GM21447 (cell line): ENCODE data around the gene PHACTR3.

Source experiments
- ATAC-seq: cut with Tn5 transposase; IDR thresholded peaks from one replicate; pipeline ENCODE4 v1.9.1; 2021; ENCODE audit not compliant: unreplicated experiment

Gene PHACTR3

DNA sequence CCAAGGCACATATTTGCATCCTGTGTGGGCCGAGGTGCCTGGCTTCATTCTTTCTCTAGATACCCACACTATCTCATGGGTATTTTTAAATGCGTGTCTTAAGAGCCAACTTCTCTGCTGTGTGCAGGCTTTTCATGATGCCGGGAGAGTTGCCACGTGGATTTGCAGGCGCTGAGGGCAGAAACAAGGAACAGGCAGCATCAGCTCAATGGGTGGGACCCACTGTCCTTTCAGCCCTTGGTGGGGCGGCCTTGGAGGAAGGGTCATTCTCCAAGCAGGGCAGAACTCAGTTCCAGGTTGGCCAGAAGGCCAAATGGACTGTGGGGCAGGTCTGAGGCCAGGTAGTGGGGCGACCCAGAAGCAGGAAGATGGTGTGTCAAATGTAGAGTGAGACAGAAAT is 84.7 kb downstream of the PHACTR3 start:
- ATAC-seq = no peak

DNA sequence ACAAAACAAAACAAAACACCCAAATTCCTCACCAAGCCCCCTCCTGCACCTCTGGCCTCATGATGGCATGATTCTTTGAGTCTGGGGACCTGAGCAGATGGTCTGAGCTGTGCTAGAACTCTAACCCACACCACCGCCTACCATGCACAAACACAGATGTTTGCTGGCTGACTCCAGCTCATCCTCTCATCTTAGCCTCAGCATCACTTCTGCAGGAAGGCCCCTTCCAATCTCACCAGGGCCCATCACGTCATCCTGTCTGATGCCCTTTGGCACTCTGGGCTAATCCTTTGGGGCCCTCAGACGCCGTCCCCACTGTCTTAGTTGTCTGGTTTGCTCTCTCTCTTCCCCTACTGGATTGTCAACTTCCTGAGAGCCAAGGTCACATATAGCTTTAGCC is 85.8 kb downstream of the PHACTR3 start:
- ATAC-seq = no peak

DNA sequence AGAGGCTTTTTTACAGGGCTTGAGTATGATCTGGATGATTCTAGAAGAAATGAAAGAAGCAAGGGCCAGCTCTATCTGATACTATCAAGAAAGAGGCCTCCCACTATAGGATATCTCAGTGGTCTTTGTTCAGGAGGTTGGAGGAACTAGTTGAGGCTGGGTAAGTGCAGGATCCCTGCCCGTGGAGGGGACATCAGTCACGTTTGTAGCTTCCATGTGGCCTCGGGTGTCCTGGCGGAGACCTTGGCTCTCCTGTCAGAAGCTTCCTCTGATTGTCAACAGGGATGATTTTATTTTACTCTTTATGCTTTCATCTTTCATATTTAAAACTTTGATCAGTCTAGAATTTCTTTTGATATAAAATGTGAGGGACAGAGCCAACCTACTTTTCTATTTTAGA is 86.6 kb downstream of the PHACTR3 start:
- ATAC-seq = no peak

DNA sequence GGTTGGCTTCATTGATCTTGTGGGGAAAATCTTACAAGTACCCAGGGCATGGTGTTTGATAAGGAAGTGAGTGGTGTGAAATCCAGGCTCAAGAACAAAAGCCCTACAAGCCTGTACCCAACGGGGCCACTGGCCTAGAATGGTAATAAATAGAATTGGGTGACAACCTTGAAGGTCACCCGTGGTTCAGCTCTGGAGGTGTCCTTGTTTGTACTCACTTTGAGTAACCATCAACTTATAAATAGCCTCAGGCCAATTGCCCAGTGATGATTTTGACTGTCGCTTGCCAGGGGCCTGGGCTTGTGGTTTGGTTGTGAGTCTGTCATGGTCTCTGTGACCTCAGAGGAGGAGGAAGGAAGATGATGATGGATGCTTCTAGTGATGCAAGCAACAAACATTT is 87.8 kb downstream of the PHACTR3 start:
- no peak for ATAC-seq

DNA sequence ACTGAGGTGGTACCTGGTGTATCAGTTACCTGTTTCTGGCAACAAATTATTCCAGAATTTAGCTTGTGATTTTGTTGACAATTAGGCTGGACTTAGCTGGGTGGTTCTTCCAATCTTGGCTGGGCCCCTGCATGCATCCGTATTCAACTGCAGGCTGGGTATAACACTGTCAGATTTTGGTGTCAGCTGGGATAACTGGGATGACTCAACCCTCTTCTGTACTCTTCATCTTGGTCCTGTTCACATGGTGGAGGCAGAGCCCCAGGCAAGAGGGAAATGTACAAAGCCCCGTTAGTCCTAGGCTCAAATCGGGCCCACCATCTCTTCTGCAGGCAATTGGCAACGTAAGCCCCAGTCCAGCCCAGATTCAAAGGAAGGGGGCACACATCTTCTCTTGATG is 89.2 kb downstream of the PHACTR3 start:
- no peak for ATAC-seq

DNA sequence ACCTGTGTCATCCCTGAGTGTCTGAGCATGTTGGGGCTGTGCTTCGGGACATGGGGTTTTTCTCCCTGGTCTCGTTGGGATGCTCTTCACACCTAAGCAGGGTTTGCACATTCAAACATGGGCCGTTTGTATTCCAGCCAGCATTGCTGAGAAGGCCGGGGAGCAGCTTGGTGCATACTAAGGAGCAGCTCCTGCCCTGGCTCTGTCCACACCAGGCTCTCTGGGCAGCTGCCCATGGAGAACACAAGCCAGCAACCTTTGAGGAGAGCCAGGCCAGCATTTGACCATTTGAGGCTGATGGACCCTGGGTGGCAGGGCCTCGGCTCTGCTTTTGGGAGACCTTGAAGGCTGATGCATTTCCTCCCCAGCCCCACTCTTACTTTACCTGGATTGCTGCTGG is 92.1 kb downstream of the PHACTR3 start:
- ATAC-seq = no peak

DNA sequence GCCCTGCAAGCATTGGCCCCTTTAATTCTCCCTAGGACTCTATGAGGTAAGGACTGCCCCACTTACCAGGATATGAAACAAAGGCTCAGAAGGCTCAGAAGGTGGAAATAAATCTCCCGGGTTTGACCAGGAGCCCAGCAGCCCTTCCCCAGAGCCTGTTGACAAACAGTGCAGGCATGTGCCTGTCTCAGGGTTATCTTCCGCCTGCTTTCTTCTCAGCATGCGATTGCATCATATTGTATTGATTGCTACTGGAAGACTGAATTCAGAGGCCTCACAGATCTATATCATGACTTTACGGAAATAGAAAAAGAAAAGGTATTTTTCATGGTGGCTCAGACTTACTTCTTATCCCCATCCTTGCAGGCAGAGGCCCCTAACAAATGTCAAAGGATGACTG is 92.7 kb downstream of the PHACTR3 start:
- ATAC-seq = no peak

DNA sequence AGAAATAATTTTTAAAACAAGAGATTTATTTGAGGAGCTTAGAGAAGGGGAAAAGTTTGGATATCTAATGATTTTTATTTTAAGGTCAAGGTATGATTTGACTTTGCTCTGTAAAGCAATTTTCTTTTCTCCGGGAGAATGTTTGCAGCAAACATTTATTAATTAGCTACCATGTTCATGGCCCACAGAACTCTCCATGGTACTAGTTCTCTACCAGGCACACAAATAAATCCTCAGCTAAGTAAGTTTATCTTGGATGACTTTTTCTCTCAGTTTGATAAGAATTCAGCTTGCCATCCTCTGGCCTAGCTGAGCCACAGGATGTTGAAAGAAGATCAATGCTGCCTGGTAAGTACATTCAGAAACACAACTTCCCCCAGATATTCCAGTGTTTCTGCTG is 94.3 kb downstream of the PHACTR3 start:
- ATAC-seq = no peak

DNA sequence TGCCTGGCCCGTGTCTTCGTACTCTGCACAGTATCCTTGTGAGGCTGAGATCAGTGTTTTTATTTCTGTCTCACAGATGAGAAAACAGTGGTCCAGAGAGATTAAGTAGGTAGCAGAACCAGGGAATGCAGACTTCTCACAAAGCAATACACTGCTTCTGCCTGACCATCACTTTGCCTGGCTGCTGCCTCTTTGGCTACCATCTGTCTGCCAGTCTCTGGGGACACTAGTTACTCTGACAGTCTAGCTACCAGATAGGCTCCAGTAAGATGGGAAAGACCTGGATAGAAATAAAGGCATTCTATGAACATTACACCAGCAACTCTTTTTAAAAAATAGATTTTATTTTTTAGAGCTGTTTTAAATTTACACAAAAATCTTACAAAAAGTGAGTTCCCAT is 96.9 kb downstream of the PHACTR3 start:
- no peak for ATAC-seq

DNA sequence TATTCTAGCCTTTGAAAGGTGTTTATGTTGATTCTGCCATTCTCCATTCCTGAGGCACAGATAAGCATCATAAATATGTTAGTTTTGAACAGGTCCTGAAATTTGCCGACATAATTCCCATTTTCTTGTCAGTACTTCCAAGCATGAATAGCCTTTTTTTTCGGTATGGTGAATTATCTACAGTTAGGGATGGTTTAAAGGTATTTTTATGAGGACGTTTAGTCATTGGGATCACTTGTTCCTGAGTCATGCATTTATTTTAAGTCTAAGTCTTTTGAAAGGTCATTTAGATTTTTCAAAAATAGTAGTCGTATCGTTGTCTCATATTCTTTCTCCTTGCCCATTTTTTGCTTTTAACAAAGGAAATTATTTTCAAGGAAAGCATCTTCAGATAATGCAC is 98.7 kb downstream of the PHACTR3 start:
- no peak for ATAC-seq

DNA sequence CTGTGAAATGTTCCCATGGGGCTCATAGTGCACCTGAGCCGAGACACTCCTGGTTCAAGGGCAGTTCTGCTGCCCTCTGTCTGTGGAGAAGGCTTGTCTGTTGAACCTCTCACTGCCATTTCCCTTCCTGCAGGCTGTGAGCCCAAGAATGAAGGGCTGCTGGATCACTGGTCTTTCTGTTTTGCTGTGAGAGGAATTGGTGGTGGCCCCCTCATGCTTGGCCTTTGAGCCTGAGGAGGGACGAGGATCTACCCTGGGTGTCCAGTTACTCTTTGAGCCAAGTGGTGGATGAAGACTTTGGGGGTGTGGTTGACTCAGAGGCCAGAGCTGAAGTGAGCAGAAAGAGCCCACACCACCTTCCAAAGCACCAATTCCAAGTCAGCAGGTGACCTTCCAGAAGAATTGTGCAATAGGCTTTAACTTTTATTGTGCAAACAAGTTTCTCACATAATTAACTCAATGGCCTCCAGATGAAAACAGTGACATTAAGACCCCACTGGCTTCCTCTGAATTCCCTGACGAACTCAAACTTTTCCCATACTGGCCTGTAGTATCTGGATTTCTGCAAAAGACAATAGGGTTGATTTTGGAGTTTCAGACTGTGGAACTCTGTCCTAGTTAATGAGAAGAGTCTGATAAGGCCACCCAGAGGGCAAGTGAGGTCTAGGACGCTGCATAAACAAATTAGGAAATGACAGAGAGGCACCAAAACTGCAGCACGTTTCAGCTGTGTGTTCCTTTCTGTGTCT is 101.5 kb downstream of the PHACTR3 start:
- ATAC-seq = no peak

DNA sequence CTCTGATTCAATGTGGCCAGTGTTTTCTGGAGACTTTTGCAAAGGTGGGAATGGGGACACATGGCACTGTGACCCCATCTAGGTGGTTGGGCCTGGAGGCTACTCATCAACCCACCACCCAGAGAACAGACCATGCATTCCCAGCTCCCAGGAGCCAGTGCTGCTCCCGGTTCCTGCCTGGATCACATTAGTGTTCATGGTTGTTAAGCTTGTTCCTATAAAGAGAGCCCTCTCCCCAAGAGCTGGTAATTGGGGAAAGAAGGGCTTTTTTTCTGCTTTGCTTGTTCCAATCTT is 102.0 kb downstream of the PHACTR3 start:
- ATAC-seq = no peak

DNA sequence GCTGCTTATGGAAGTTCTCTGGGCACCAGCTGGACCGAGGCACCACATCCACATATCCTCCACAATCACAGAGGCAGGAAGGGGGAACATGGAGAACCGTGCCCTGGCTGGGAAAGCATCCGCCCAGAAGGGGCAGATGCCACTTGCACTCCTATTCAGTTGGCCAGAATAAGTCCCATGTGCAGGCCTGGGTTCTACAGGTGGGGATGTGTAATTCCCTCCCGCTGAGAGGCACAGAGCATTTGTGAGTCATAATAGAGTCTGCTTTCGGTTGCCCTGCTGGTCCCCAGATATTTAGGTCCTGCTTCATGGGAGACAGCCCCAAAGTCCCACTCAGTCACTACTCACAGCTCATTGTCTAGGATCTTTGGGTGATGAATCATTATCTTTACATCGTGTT is 104.0 kb downstream of the PHACTR3 start:
- ATAC-seq = no peak

DNA sequence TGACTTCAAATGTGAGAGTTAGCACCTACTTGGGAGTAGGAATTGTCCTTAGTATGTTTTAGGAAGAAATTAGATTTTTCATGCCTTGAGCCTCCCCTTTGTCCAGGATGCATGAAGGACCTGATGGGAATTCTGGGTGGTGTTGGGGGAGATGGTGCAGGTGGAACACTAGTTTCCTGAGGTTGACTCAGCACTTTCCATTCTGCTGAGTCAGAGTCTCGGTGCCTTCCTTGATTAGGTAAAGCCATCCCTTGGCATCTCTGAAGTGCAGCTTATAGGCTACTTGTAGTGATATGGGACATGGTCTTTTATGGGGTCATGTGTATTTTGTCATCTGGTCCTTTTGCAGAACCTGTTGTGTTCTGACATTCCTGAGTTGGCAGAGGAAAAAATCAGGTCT is 105.3 kb downstream of the PHACTR3 start:
- ATAC-seq = no peak

DNA sequence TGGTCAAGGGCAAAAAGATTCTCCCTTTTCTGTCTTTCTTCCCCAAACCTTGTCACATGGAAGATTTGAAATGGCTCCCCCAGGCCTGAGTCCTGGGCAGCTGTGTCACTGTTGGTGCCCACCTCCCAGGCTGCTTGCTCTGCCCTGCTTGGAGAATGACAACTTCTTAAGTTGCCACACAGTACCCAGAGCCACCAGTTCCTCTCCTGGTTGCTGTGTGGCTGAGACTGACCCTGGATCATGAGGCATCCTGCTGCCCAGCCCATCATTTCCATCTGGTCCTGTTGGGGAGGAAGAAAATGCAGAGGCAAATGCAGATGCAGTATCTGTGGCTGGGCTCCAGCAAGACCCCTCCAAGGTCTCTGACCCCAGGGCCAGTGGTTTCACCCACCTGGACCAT is 113.7 kb downstream of the PHACTR3 start:
- ATAC-seq = no peak

DNA sequence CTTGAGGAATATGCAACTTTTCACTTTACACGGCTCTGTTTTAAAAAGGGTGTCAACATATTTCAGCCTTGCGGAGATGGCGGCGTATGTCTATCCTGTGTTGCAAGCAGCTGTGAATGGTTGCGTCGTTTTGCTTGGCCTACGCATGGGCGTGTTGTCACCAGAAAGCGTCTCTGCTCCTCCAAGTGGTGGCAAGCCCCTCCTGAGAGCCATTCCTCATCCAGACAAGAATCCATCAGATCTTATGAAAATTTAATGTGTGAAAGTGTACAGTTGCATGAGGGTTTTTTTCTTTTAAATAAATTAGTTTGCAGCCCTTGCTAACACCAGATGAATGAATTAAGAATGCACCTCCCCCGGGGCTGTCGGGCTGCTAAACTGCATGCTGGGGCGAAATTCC is 114.4 kb downstream of the PHACTR3 start:
- no peak for ATAC-seq

DNA sequence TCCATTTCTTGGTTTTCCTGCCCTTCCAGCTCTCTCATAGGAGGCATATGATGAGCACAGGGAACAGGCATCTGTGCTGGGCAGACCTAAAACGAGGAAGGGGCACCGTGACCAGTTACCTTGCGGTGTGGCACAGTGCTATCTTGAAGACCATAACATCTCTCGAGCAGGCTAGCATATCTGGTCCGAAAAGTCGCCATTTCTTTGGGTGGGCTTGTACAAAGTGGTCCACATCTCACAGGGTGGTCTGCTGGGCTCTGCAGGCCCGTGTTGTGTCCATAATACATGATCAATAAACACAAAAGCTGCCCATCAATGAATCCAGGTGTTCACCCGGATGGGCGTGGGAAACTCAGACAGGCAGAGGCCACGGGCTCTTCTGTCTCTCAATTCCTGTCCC is 115.7 kb downstream of the PHACTR3 start:
- no peak for ATAC-seq

DNA sequence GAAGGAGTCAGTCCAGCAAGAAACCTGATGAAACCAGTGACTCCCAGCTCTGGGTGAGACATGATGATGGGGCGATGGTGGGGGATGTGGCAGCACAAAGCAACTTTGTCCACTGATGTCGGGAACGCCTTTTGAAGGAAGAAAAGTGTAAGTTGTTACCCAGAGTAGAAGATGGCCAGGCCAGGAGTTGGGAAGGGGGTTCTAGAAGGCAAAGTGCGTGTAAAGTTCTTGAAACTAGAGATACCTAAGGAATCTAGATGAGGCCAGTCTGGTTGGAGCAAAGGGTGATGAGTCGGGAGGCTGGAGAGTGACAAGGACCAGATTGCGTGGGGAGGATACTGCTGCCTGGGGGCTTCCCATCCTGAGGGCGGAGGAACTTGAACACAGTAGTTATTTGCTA is 117.0 kb downstream of the PHACTR3 start:
- no peak for ATAC-seq

DNA sequence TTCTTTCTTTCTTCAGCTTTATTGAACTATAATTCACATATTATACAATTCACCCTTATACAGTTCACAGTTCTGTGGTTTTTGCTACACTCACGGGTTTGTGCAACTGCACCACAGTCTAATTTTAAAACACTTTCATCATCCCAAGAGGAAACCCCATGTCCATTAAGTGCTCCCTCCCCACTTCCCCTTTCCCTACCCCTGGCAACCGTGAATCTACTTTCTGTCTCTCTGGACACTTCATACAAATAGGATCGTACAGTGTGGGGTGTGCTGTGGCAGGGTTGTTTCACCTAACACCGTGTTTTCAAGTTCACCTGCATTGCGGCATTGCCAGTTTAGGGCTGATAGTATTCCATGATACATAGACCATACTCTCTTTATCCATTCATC is 118.8 kb downstream of the PHACTR3 start:
- no peak for ATAC-seq

DNA sequence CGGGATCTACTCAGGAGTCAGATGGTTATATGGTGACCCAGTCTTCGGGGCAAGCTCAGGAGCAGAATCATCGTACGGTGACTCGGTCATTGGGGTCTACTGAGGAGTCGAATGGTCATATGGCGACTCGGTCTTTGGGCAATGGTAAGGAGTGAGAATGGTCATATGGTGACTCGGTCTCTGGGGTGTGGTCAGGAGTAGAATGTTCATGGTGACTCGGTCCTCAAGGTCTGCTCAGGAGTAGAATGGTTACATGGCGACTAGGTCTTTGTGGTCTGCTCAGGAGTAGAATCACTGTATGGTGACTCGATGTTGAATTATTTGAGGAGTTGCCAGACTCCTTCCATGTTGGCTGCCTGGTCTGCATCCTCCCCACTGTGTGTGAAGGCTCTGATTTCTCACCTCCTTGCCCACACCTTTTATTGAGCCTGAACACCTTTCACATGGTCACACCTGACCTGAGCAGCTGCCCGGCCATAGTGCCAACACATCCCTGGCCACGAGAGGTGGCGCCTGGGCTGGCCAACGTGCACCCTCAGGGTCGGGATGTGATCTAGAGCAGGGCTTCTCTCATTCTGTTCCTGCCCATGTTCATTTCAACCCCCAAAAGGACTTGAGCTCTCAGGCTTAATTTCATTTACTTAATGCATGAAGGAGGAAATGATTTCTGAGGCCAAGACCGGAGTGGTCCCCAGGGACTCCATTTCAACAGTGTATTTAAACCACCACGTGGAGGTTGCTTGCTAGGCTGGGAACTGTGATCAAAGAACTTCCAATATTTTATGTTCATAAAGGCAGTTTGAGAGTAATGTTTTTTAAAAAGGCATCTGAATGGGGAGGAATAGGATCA is 119.5 kb downstream of the PHACTR3 start:
- no peak for ATAC-seq

DNA sequence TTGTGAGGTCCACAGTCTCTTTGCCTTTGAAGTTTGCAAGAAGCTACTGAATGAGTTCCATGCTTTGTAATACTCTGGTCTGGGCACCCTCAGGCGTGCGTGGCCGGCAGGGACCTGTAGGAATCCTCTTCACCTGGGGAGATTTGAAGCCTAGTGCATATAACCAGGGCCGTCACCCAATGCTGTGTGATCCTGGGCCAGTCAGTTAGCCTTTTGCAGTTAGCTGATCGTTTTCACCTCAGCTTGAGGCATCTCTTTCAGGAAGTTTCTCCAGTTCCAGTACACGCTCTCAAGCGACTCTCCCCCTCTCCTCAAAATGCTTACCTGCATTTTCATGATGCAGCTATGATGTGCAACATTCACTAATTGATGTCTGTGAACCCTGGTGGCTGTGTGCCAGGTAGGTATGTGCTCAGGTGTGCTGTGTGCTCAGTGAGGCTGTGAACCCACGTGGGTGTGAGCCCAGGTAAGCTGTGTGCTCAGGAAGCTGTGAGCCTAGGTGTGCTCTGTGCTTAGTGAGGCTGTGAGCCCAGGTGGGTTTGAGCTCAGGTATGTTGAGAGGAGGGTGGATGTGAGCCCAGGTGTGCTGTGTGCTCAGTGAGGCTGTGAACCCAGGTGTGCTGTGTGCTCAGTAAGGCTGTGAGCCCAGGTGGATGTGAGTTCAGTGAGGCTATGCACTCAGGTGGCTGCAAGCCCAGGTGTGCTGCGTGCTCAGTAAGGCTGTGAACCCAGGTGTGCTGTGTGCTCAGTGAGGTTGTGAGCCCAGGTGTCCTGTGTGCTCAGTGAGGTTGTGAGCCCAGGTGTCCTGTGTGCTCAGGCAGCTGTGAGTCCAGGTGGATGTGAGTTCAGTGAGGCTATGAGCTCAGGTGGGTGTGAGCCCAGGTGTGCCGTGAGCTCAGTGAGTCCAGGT is 120.4 kb downstream of the PHACTR3 start:
- no peak for ATAC-seq
